OCI-LY7 (cell line): ENCODE measurements around the gene DNMT3A. TPM values are rescaled to one million over a fixed set of nuclear protein-coding genes. Genes with fewer than 3 reads are reported as not detected.

ENCODE experiments used
- BruUV-seq: library from RNA; stranded (reverse); fragments of 400-500 nt; replicated peaks from 2 replicates; lab custom pipeline; 2021; lab: Mats Ljungman, UMichigan
- CTCF ChIA-PET: fragments of 300-600 bp; sonication (Branson Sonifier 250); formaldehyde crosslinking; loops from one replicate; lab custom pipeline; 2022; ENCODE audit warnings: antibody characterized with exemption; ENCODE audit not compliant: unreplicated experiment; lab: Charles Lee
- POLR2A ChIA-PET: fragments of 300-600 bp; sonication (Branson Sonifier 250); formaldehyde crosslinking; loops from one replicate; lab custom pipeline; 2022; ENCODE audit warnings: antibody characterized with exemption; lab: Charles Lee
- DNase-seq: peaks from one replicate; pipeline ENCODE4 v3.0.0-alpha.2; 2015; ENCODE audit warnings: low spot score
- H2AFZ ChIP-seq: fragments of 200-600 bp; sonication (generic), shearing (Covaris generic); 2 replicates; pipeline ENCODE4 v1.6.1; 2014; ENCODE audit warnings: mild to moderate bottlenecking, antibody characterized with exemption, low read length, moderate library complexity
- H3K27ac ChIP-seq: fragments of 200-600 bp; sonication (generic); 2 replicates; pipeline ENCODE4 v1.5.1; 2014; ENCODE audit warnings: mixed run types, low read depth, mild to moderate bottlenecking, moderate library complexity, low read length, inconsistent platforms; ENCODE audit not compliant: poor library complexity, severe bottlenecking
- H3K36me3 ChIP-seq: fragments of 200-600 bp; sonication (generic); 2 replicates; pipeline ENCODE4 v1.6.1; 2014; ENCODE audit warnings: mild to moderate bottlenecking, antibody characterized with exemption, low read length, moderate library complexity, mixed read lengths; ENCODE audit not compliant: insufficient read depth
- H3K4me1 ChIP-seq: fragments of 200-600 bp; sonication (generic); 2 replicates; pipeline ENCODE4 v1.5.1; 2014; ENCODE audit warnings: mild to moderate bottlenecking, low read length; ENCODE audit not compliant: insufficient read depth, poor library complexity, severe bottlenecking
- H3K4me2 ChIP-seq: fragments of 200-600 bp; sonication (generic); 2 replicates; pipeline ENCODE4 v1.6.1; 2014; ENCODE audit warnings: mild to moderate bottlenecking, low read length
- H3K4me3 ChIP-seq: fragments of 200-600 bp; sonication (generic); 2 replicates; pipeline ENCODE4 v1.5.1; 2014; ENCODE audit warnings: mild to moderate bottlenecking, low read depth, low read length; ENCODE audit not compliant: poor library complexity, severe bottlenecking
- H3K79me2 ChIP-seq: fragments of 200-600 bp; sonication (generic); 2 replicates; pipeline ENCODE4 v1.6.1; 2016; ENCODE audit warnings: low read depth, mild to moderate bottlenecking, low read length, moderate library complexity, mixed read lengths; ENCODE audit not compliant: insufficient read depth
- H3K9me2 ChIP-seq: fragments of 200-600 bp; sonication (generic); 2 replicates; pipeline ENCODE4 v1.6.1; 2016; ENCODE audit warnings: mild to moderate bottlenecking, low read length, mixed read lengths; ENCODE audit not compliant: insufficient read depth
- H3K9me3 ChIP-seq: fragments of 200-600 bp; sonication (generic); 2 replicates; pipeline ENCODE4 v1.6.1; 2014; ENCODE audit warnings: mild to moderate bottlenecking, mixed run types, low read length, mixed read lengths
- H4K20me1 ChIP-seq: fragments of 200-600 bp; sonication (generic); 2 replicates; pipeline ENCODE4 v1.6.1; 2014; ENCODE audit warnings: mild to moderate bottlenecking, antibody characterized with exemption, low read length, moderate library complexity, mixed read lengths; ENCODE audit not compliant: insufficient read depth
- EZH2phosphoT487 ChIP-seq: fragments of 200-600 bp; sonication (generic); IDR thresholded peaks from 2 replicates; pipeline ENCODE4 v1.6.1; 2018; ENCODE audit warnings: low read depth, borderline replicate concordance, mild to moderate bottlenecking, mixed run types, antibody characterized with exemption, low read length, moderate library complexity, mixed read lengths
- intact Hi-C: fragments of 100-400 bp; cut with micrococcal nuclease; formaldehyde crosslinking; loops from one replicate; pipeline ENCODE4 v1.10.0; 2022; ENCODE audit not compliant: unreplicated experiment
- total RNA-seq, 2 experiments: library from RNA; depleted of rRNA in 1 of 2; stranded (reverse); fragments of >200 nt in 1 of 2; shearing (Covaris generic) in 1 of 2; gene quantifications; 2 replicates each; pipeline ENCODE4 v1.2.3, GENCODE V29; 2014 to 2022
- TF ChIP-seq, protein P1 (sequence below): fragments of 200-600 bp; sonication (generic); conservative IDR thresholded peaks from 2 replicates; pipeline ENCODE4 v1.5.1; 2014; ENCODE audit warnings: mild to moderate bottlenecking, antibody characterized with exemption, low read length, moderate library complexity, mixed read lengths

Gene DNMT3A
- total RNA-seq, 2 experiments from 2014 or later, result 2.8 to 7.3 TPM

DNA sequence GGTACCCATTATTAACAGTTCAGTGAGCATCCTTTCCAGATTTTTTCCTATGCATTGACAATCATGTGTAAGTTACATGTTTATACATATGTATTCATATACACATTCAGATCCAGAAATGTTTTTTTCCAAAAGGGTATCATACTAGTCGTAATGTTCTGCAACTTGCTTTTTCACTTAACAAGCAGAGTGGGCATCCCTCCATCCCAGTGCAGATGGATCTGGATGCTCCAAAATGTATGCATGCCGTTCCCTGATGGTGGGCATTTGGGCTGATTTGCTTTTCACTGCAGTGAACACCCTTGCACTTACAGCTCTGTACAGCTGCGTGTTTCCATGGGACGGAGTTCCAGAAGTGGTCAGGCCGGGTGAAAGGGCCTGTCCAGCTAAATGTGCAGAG is 57.0 kb downstream of the DNMT3A start:
- ChIA-PET CTCF (no interaction called here), POLR2A (interaction anchor here (0.7 to 1.0 kb wide), 2 partner anchors 10 to 79 kb away, joined by 3 read pairs; no protein-coding TSS in a partner anchor)
- Histone ChIP-seq H3K4me1 (peaks cover 28% of the 10 kb centered on the region), H3K9me2 (no peaks in the 10 kb centered on the region), H2AFZ (no peak overlapping the region), H3K4me2 (no peak overlapping the region), H4K20me1 (no peaks in the 10 kb centered on the region), H3K79me2 (no peaks in the 10 kb centered on the region), H3K4me3 (no peak overlapping the region), H3K36me3 (no peaks in the 10 kb centered on the region), H3K9me3 (no peaks in the 10 kb centered on the region), H3K27ac (no peak overlapping the region)
- TF ChIP-seq EZH2phosphoT487, result no peak
- TF ChIP-seq, protein P1, sequence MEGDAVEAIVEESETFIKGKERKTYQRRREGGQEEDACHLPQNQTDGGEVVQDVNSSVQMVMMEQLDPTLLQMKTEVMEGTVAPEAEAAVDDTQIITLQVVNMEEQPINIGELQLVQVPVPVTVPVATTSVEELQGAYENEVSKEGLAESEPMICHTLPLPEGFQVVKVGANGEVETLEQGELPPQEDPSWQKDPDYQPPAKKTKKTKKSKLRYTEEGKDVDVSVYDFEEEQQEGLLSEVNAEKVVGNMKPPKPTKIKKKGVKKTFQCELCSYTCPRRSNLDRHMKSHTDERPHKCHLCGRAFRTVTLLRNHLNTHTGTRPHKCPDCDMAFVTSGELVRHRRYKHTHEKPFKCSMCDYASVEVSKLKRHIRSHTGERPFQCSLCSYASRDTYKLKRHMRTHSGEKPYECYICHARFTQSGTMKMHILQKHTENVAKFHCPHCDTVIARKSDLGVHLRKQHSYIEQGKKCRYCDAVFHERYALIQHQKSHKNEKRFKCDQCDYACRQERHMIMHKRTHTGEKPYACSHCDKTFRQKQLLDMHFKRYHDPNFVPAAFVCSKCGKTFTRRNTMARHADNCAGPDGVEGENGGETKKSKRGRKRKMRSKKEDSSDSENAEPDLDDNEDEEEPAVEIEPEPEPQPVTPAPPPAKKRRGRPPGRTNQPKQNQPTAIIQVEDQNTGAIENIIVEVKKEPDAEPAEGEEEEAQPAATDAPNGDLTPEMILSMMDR, result no peak
- intact Hi-C loops, result no loop called here
- no TSS peak for BruUV-seq
- no peak for DNase-seq

DNA sequence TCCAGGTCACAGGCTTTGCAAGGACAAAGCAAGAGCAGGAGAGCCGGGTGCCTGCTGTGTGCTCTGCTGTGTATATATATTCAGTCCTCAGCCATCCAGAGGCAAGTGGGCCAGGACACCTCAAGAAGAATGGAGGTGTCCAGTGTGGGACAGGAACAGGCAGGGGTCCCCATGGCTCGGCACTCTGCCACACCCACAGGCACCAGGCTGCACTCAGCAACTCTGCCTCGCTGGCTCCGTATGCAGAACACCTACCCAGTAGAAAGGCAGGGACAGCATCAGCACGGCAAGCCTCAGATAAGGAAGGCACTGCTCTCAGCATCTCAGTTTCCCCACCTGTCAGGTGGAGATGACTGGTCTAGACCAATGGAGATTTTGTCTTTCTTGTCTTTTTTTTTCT is 57.8 kb downstream of the DNMT3A start:
- H3K9me2 ChIP-seq, result no peaks in the 10 kb centered on the region
- BruUV-seq, result no TSS peak
- intact Hi-C loops, result no loop called here
- H3K9me3 ChIP-seq, result no peaks in the 10 kb centered on the region
- no peak overlapping the region for H3K4me3 ChIP-seq
- no peak overlapping the region for H3K27ac ChIP-seq
- H4K20me1 ChIP-seq, result no peaks in the 10 kb centered on the region
- CTCF ChIA-PET, result no interaction called here
- POLR2A ChIA-PET, result interaction anchor here (1.0 kb wide), 1 partner anchor 11 kb away, joined by 3 read pairs; no protein-coding TSS in a partner anchor
- H3K4me2 ChIP-seq, result no peak overlapping the region
- H2AFZ ChIP-seq, result no peak overlapping the region
- no peak for TF ChIP-seq EZH2phosphoT487
- TF ChIP-seq, protein P1, result no peak
- H3K79me2 ChIP-seq, result no peaks in the 10 kb centered on the region
- H3K4me1 ChIP-seq, result peaks cover 36% of the 10 kb centered on the region
- DNase-seq, result no peak
- no peaks in the 10 kb centered on the region for H3K36me3 ChIP-seq

- CTCF ChIA-PET, result no interaction called here
These were observed 59.8 kb downstream of the DNMT3A start for GRCh38 chr2:25281941-25282340.

More at GRCh38 chr2:25281941-25282340, 59.8 kb downstream of the DNMT3A start:
- Histone ChIP-seq H3K4me2 (no peak overlapping the region), H3K9me2 (no peaks in the 10 kb centered on the region), H3K9me3 (no peaks in the 10 kb centered on the region), H2AFZ (no peak overlapping the region), H3K79me2 (no peaks in the 10 kb centered on the region), H3K4me3 (no peak overlapping the region), H4K20me1 (no peaks in the 10 kb centered on the region), H3K27ac (no peak overlapping the region), H3K36me3 (no peaks in the 10 kb centered on the region), H3K4me1 (peaks cover 39% of the 10 kb centered on the region)
- no peak for DNase-seq
- intact Hi-C loops, result no loop called here
- BruUV-seq, result no TSS peak
- POLR2A ChIA-PET, result no interaction called here
- no peak for TF ChIP-seq EZH2phosphoT487
- TF ChIP-seq, protein P1, result no peak
